ENCODE data around the gene UCK1.
A peak's percentile ranks its signal among the peaks of the same experiment; 100 is the strongest.
"Not testable (repeated sequence)": the region's sequence is repeated elsewhere in the genome, so short reads cannot be mapped to it uniquely, and the experiment has no call there.

Gene UCK1

DNA sequence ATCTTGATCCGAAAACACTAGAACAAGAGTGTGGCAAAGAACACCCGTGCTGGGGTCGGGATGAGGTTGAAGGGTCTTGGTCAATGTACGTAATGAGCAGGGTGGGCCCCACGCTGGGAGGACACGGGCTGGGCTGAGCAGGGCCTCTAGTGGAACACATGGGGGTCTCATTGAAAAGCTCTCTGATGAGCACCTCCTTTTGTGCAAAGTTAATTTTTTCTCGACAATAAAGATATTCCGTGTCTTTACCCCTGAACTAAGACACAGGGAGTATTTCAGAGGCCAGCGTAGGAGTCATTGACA is 8.0 kb downstream of the UCK1 start:
- DNase-seq = no peak

DNA sequence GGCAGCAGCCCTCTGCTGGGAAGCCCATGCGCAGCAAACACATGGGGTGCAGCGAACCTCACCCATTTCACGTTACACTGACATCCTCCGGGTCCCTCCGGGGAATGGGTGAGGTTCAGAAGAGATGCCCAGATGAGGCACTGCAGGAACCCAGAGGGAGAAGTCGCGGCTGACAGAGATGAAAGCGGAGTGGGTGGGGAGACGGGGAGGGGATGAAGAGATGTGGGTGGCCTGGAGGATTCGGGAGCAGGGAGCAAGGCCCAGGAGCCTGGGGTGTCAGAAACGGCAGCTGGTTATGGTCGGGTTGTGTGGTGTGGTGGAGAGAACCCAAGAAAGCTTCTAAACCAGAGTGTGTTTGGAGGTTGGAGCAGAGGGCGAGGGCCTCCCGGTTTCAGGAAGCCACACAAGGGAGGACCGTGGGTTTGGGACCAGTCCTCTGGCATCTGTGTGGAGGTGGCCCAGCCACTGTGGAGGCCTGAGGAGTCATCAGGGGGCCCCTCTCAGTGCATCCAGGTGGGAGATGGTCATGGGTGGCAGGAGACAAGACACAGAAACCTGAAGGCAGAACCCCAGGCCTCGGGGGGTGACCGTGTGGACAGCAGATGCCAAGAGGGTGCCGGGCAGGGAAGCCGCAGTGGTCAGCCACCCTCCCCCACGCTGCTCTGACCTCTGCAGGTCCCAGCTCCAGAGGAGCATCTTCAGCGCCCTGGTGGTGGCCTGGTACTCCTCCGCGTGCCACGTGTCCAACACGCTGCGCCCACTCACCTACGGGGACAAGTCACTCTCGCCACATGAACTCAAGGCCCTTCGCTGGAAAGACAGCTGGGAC is 8.6 kb downstream of the UCK1 start:
- DNase-seq = no peak

DNA sequence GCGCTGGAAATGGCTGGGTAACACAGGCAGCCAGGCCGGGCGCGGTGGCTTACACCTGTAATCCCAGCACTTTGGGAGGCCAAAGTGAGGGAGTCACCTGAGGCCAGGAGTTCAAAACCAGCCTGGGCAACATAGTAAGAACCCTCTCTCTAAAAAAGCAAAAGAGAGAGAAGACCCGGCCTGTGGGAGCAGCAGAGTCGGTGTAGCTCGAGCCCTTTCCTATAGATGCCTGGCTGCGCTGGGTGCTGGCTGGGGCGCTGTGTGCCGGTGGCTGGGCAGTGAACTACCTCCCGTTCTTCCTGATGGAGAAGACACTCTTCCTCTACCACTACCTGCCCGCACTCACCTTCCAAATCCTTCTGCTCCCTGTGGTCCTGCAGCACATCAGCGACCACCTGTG is 9.2 kb downstream of the UCK1 start:
- DNase-seq = no peak

DNA sequence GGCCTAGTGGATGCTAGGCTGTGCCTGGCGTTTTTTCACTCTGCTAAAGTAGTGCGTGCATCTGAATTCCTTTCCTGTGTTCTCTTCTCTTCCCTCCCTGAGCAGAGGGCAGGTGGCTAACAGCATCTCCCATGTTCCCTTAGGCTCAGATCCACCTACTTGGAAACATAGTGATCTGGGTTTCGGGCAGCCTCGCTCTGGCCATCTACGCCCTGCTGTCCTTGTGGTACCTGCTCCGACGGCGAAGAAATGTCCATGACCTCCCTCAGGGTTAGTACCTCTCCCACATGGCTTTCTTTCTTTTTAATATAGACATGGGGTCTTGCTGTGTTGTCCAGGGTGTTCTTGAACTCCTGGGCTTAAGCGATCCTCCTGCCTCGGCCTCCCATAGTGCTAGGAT is 9.9 kb downstream of the UCK1 start:
- no peak for DNase-seq

DNA sequence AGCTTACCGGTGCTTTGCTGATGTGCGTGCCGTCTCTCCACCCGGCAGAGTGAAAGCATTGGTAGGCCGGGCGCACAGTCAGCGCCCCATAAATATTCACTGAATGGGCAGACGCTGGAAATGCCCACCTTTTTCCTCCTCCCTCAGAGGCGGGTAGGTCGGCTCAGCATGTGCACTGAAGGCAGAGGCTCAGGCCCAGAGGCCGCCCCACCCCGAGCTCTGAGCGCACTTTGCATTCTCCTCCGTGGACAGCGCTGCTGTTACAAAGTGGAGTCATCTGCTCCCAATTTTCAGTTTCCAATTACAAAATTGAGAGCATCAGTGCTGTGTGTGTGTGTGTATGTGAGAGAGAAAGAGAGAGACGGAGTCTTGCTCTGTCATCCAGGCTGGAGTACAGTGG is 10.6 kb downstream of the UCK1 start:
- no peak for DNase-seq

DNA sequence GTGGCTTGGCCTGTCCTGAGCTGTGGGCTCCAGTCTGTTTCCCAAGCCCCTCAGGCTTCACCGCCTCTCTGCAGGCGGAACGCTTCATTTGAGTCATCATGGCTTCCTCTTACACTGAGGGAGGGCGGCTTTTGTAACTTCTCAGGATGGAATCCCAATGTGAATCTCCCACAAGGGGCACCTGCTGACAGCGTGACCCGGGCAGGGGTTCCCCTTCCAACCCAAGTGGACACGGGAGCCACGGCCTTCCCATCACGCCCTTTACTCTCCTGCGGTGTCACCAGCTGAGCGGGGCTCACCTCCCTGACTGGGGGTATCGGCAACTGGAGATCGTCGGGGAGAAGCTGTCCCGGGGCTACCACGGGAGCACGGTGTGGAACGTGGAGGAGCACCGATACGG is 12.5 kb downstream of the UCK1 start:
- no peak for DNase-seq

DNA sequence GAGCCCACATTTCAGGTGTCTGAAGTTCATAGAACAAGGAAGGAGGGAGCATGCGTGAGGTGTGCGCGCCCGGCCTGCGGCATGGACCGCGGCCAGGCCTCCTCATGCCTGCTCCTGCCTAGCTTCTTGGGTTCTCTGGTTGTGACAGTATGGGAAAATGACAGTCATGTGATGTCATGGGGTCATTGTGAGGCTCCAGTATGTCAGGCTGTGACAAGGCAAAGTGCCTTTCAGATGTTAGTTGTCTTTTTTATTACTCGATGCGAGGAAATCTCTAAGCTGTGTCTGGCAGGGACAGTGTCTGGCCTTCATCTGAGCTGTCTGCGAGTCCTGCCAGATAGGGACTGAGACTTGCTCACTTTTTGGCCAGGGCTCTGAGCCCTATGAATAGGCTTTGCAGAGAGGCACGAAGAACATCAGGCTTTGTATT is 13.3 kb downstream of the UCK1 start:
- no peak for DNase-seq

DNA sequence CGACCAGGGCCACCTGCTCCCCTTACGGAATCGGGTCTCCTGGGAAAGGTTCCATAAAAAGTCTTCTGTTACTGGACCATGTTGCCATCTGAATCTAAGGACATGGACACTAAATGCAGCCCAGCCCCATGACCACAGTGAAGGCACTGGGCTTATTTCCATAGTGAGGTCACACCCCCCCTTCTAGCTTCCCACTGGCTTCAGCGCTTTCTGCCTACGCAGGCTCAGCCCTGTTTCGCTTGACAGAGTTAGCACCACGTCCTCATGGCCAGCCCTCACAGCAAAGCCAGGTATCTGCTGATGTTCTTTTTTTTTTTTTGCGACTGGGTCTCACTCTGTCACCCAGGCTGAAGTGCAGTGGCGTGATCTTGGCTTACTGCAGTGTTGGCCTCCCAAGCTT is 14.1 kb downstream of the UCK1 start:
- DNase-seq = no peak

DNA sequence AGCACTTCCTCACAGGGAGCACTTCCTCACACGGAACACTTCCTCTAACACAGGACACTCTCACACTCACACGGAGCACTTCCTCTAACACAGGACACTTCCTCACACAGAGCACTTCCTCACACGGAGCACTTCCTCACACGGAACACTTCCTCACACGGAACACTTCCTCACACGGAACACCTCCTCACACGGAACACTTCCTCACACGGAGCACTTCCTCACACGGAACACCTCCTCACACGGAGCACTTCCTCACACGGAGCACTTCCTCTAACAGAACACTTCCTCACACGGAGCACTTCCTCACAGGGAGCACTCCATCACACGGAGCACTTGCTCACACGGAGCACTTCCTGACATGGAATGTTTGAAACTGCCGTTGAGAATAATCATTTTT is 15.0 kb downstream of the UCK1 start:
- no peak for DNase-seq

DNA sequence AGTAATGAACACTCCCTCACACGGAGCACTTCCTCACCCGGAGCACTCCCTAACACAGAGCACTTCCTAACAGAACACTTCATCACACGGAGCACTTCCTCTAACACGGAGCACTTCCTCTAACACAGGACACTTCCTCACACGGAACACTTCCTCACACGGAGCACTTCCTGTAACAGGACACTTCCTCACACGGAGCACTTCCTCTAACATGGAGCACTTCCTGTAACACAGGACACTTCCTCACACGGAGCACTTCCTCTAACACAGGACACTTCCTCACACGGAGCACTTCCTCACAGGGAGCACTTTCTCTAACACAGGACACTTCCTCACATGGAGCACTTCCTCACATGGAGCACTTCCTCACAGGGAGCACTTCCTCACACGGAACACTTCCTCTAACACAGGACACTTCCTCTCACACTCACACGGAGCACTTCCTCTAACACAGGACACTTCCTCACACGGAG is 15.5 kb downstream of the UCK1 start:
- DNase-seq = not testable (repeated sequence)

DNA sequence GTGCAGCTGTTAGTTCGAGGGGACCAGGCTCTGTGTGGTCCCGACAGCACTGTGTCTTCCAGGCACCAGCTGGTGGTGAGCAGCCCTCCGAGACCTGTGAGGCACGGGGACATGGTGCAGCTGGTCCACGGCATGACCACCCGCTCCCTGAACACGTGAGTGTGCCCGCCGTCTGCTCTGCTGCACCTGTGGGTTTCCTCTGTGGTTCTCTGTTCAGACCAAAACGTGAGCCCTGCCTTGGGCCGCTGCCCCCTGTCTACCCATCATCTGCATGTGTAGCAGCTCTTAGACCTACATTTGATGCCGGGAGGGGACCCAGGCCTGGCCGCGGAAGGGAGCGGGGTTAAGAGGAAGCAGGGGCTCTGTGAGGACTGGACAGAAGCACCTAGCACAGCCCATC is 17.9 kb downstream of the UCK1 start:
- no peak for DNase-seq

DNA sequence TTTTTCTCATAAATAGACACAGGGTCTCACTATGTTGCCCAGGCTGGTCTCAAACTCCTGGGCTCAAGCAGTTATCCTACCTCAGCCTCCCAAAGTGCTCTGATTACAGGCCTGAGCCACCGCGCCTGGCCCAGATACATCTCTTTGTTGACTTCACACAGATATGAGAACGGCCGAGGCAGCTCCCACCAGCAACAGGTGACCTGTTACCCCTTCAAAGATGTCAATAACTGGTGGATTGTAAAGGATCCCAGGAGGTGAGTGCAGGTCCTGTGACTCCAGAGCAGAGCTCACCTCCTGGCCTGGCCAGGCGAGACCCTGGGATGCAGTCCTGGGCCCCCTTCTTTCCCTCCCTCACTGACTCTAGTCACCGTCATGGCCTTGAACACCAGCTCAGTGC is 19.2 kb downstream of the UCK1 start:
- DNase-seq = no peak

DNA sequence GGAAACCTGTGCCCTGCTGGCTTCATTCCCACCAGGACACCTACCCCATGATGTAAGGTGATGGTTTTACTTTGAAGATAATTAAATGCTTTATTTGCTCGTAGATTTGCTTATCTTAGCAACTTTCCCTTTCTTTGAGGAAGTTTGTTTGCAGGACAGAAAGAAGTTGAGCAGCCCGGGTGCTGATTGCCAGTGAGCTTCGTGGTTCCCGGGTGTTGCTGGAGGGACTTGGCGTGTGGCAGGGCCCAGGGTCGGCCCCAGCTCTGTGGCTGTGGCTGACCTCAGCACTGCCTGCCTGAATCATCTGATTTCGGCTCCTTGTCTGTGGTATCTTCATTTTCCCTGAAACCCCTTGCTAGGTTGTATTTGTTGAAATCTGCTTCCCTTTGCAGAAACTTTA is 19.6 kb downstream of the UCK1 start:
- no peak for DNase-seq

DNA sequence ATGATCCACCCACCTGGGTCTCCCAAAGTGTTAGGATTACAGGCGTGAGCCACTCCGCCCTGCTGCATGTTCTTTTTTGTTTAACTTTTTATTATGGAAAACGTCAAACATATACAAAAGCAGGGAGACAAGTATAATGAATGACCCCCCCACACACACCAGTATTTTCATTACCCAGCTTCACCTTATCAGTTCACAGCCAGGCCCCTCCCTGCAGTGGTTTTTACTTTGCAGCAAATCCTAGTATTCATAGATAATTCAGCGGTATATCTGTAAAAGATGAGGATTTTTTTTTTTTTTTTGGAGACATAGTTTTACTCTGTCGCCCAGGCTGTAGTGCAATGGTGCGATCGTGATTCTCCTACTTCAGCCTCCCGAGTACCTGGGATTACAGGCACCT is 26.1 kb downstream of the UCK1 start:
- no peak for DNase-seq

DNA sequence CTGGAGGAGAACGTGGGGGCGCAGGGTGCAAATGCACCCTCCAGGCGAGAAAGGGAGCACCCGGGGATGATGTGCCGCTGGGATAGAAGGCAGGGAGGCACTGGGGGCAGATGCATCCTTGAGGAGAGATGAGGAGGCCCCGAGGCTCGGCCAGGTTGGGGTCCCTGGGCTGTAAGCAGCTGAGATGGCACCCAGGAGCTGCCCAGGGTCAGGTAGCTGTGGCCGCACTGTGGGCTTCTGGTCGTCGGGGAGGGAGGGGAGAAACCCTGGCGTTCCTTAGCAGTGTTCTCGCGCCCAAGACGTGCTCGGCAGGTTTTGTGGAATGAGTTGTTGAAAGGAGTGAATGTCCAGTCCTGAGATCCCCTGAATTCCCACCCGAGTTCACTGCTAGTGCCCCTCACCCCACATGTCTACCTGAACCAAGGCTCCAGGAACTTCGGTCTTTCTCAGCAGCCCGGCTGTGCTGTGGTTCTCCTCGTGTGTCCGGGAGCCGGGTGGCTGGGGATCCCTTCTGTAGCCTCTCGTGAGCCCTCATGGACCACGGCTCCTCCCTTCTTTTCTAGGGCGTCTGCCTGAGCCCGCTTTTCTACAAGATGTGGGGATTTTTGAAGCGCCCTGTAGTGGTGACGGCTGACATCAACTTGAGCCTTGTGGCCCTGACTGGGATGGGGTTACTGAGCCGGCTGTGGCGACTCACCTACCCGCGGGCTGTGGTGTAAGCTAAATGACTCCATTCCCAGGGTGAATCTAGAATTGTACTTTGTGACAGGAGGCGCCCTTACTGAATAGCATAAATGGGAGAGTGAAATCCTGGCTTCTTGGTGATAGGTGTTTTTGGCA is 27.2 kb downstream of the UCK1 start:
- peak; percentile 49 for DNase-seq

DNA sequence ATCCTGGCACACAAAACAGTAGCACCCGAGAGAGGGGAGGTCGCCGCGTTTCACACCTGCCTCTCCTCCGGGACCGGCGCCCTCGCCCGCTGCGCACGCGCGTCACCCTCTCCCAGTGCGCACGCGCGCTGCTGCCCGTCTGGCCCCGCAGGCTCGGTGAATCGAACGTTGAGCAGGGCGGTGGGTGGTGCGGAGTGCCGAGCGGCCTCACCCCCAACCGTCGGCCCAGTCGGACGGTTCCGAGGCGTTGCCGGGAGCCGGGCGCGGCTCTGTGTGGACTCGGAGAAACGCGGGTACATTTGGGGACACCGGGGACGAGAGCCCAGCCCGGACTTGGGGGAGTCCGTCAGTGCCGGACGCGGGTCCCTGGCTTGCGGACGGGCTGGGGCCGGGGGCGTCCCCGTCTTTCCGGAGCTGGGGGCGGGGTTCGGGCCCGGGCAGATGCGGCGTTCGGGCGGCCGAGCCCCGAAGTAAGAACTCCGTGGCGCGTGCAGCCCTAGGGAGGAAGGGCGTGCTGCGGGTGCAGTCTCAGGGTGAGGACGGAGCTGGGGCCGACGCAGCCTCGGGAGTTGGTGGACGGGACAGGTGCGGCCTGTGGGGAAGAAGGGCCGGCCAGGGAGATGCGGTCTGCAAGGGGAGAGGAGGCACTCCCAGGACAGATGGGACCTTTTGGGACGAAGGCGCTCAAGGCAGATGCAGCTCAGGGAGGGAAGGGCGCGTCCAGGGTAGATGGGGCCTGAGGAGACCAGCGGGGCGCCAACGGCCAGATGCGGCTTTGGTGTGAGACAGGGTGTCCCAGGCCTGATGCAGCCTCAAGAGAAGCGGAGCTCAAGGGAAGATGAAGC is 28.1 kb downstream of the UCK1 start, which contains the start of gene POMT1:
POMT1 (plus strand) TSS at position 138 of the 845 bp plus-strand sequence. CDS start 1,301 bp downstream, outside the sequence.
- peak; percentile 85 for DNase-seq

DNA sequence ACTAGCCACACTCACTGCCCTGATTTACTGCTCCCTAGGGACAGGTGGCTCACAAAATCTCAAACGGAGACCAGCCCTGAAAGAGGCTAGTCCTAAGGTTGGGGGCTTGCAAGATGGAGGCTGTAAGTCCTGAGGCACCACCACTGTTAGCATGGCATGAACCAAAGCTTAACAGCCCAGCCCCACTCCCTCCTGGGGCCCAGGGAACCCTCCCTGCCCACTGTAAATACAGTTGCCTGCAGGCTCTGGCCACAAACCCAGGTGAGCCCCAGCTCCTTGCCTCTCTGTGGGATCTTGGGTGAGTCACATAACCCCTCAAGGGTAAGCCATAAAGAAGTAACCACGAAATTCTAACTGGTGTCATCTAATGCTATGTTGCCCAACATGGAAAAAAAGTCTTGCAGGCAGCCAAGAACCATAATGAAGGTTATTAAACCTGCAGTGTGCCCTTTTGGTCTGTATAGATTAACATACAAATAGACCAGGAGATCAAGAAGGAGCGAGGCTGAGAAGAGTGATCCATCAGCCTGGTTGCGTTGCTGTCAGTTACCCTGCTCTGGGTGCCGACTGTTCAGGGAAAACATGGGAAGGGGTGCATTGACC is 30.0 kb downstream of the UCK1 start:
- peak; percentile 65 for DNase-seq

DNA sequence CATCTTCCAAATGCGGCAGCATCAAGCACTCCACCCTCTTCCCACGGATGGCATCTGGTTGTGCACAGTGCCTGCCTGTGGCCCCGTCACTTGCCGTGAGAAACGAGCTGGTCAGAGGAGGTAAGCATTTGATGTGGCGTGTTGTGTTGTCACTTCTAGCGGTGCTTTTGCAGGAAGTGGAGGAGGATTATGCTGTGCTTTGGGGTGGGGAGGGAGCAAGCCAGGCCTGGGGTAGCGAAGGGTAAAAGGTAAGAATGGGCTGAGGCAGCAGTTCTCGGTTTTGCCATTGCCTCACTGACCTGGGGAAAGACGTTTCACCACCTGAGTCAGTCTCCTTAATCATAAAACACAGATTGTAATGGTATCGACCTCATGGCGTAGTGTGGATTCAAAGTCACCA is 30.7 kb downstream of the UCK1 start:
- peak; percentile 76 for DNase-seq

DNA sequence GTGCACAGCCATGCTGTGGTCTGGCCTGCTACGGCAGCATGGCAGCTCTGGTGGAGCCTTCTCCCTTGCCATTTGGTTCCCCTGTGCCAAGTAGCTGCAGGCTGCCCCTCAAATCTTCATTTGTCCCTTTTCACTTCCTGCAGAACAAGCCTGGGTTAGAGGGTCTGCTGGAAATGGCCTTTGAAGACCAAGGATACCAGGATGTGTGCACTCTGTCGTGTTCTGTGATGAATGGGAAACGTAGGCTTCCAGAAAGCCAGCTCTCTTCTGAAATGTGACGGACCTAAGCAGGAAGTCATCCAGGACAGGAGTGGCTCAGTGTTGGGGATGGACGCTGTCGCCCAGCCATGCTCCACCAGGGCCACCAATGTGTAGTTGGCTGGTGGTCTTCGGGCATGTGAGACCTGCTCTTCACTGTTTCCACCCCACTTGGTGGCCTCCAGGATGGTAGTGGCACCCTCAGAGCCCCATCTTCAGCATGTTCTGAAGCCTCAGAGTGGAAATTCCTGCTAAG is 31.8 kb downstream of the UCK1 start:
- DNase-seq = no peak

DNA sequence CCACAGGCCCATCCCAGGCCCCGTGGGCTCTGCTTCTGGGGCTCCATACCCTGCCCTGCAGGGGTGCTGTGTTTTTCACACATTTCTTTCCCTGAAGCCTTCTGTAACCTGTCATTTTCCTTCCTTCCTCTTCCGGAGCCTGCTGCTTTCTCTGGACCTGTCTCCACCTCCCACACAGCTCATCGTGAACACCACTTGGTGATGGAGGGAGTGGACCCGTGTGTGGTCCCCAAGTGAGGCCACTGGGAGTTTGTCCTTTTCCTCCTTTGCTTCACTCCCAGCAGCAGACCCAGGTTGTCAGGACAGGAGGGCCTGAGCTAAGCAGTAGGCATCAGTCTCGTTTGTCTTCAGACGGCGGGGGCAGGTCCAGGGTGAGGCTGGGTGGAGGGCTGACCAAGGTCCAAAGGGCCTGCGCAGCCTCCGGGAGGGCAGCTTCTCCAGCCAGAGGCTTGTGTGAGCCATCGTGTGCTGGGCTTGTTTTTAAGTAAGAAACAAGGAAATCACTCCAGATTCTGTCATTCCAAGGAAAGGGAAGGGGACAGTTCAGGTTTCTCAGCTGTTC is 34.1 kb downstream of the UCK1 start:
- DNase-seq = no peak

DNA sequence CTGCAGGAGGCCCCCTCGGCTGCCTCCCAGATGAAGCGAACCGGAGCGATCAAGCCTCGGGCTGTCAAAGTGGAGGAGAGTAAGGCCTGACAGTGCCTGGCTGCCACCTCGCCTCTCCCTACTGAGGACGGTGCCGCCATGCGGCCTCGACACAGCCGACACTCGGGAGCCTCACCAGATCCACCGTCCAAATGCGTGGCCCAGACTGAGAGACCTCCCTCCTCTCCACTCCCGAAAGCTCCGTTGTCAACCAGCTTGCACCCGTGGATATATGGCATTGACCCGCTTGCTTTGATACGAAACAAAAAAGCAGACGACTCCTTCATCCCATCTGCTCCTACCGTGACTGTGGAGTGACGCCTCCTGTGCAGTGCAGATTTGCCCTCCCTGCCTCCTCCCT is 35.3 kb downstream of the UCK1 start:
- DNase-seq = no peak

DNA sequence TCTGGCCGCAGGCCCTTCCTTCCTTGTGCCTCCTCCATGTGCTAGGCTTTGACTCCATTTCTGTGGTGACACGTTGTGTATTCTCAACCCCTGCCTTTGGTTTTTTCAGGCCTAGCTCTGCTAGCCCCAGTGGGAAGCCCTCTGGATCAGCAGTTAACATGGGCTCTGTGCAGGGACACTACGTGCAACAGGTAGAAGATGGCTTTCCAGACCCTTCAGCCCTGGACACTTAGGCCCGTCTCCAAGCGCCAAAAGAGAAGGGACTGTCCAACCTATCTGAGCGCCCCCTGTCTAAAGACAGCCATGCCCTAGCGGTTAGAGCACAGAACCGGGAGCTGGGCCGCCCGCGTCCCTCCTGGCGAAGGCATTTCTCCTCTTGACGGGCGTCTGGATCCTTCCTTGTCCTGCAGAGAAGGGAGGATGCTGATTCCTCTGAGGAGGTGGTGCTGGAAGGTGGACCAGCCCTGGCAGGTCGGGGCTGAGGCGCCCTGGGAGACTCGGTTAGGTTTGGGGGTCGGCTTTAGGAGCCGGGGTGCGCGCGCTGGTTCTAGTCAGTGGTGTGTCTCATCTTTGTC is 36.7 kb downstream of the UCK1 start:
- no peak for DNase-seq

Data from activated gamma-delta T cell treated with Interleukin-2 at 50 U/mL for 16 hours (primary cell).